Ectodermal cell (in vitro differentiated cells): ENCODE results near the gene HLCS.

ENCODE experiments used
- H3K27ac ChIP-seq: 2 replicates; pipeline ENCODE4 v1.7.0; 2013; ENCODE audit warnings: mild to moderate bottlenecking, low read depth, low read length; ENCODE audit not compliant: insufficient read depth, poor library complexity, severe bottlenecking
- H3K27me3 ChIP-seq: 2 replicates; pipeline ENCODE4 v1.7.0; 2013; ENCODE audit warnings: mild to moderate bottlenecking, low read length; ENCODE audit not compliant: insufficient read depth, control insufficient read depth, poor library complexity, severe bottlenecking
- H3K36me3 ChIP-seq: one replicate; pipeline ENCODE4 v1.7.0; 2013; ENCODE audit warnings: low read length; ENCODE audit not compliant: control insufficient read depth, insufficient read depth
- H3K4me1 ChIP-seq: one replicate; pipeline ENCODE4 v1.7.0; 2013; ENCODE audit warnings: low read length; ENCODE audit not compliant: control insufficient read depth, insufficient read depth
- H3K4me3 ChIP-seq: 2 replicates; pipeline ENCODE4 v1.7.0; 2013; ENCODE audit warnings: low read depth, low read length, control low read depth; ENCODE audit not compliant: insufficient read depth
- H3K9me3 ChIP-seq: 2 replicates; pipeline ENCODE4 v1.7.0; 2013; ENCODE audit warnings: mild to moderate bottlenecking, low read length, moderate library complexity; ENCODE audit not compliant: control insufficient read depth
- WGBS, 2 experiments: methylation state at CpG; one replicate each; pipeline ENCODE4 v1.1.7; 2013; ENCODE audit warnings: missing lambda C conversion rate in 2 of 2; 5-methylcytosine and 5-hydroxymethylcytosine counted together

Gene HLCS

GRCh38 chr21:36815284-36815683, 151.2 kb downstream of the HLCS start:
- Histone ChIP-seq H3K36me3 (no peaks in the 10 kb centered on the region), H3K4me3 (no peak overlapping the region), H3K27me3 (no peaks in the 10 kb centered on the region), H3K4me1 (peaks cover 30% of the 10 kb centered on the region), H3K27ac (no peak overlapping the region), H3K9me3 (no peaks in the 10 kb centered on the region)
- 95 to 96% methylated on average over 3 to 4 of the region's 4 CpGs for WGBS, 2 experiments

- H3K9me3 ChIP-seq, result no peaks in the 10 kb centered on the region
- no peaks in the 10 kb centered on the region for H3K36me3 ChIP-seq
- WGBS, 2 experiments, result 94 to 96% methylated on average over 3 of the region's 3 CpGs
- no peak overlapping the region for H3K27ac ChIP-seq
- H3K4me3 ChIP-seq, result no peak overlapping the region
- H3K4me1 ChIP-seq, result peaks cover 8% of the 10 kb centered on the region
- no peaks in the 10 kb centered on the region for H3K27me3 ChIP-seq
These were observed 153.4 kb downstream of the HLCS start for GRCh38 chr21:36813052-36813451.

GRCh38 chr21:36811762-36812161, 154.7 kb downstream of the HLCS start:
- no peaks in the 10 kb centered on the region for H3K4me1 ChIP-seq
- no peak overlapping the region for H3K27ac ChIP-seq
- H3K27me3 ChIP-seq, result no peaks in the 10 kb centered on the region
- WGBS, 2 experiments, result 90% methylated on average over 7 of the region's 7 CpGs
- no peak overlapping the region for H3K4me3 ChIP-seq
- H3K9me3 ChIP-seq, result no peaks in the 10 kb centered on the region
- H3K36me3 ChIP-seq, result no peaks in the 10 kb centered on the region

- no peak overlapping the region for H3K27ac ChIP-seq
- no peaks in the 10 kb centered on the region for H3K27me3 ChIP-seq
- no peak overlapping the region for H3K4me3 ChIP-seq
- no peaks in the 10 kb centered on the region for H3K4me1 ChIP-seq
- WGBS, 2 experiments, result 95 to 97% methylated on average over 2 of the region's 2 CpGs
- H3K9me3 ChIP-seq, result no peaks in the 10 kb centered on the region
- H3K36me3 ChIP-seq, result no peaks in the 10 kb centered on the region
These were observed 156.0 kb downstream of the HLCS start for GRCh38 chr21:36810443-36810842.

- H3K9me3 ChIP-seq, result no peaks in the 10 kb centered on the region
- no peaks in the 10 kb centered on the region for H3K27me3 ChIP-seq
- no peak overlapping the region for H3K4me3 ChIP-seq
- no peaks in the 10 kb centered on the region for H3K4me1 ChIP-seq
- 93 to 97% methylated on average over 8 of the region's 8 CpGs for WGBS, 2 experiments
- no peaks in the 10 kb centered on the region for H3K36me3 ChIP-seq
- no peak overlapping the region for H3K27ac ChIP-seq
These were observed 159.0 kb downstream of the HLCS start for GRCh38 chr21:36807422-36807928.

- Histone ChIP-seq H3K9me3 (no peaks in the 10 kb centered on the region), H3K27ac (no peak overlapping the region), H3K36me3 (no peaks in the 10 kb centered on the region), H3K27me3 (no peaks in the 10 kb centered on the region), H3K4me3 (no peak overlapping the region), H3K4me1 (no peaks in the 10 kb centered on the region)
- WGBS, 2 experiments, result 92 to 97% methylated on average over 4 of the region's 4 CpGs
These were observed 160.4 kb downstream of the HLCS start for GRCh38 chr21:36806103-36806502.

GRCh38 chr21:36804874-36805611, 161.4 kb downstream of the HLCS start:
- WGBS, 2 experiments, result 93 to 95% methylated on average over 17 of the region's 17 CpGs
- no peaks in the 10 kb centered on the region for H3K4me1 ChIP-seq
- no peaks in the 10 kb centered on the region for H3K9me3 ChIP-seq
- H3K27ac ChIP-seq, result no peak overlapping the region
- no peak overlapping the region for H3K4me3 ChIP-seq
- no peaks in the 10 kb centered on the region for H3K27me3 ChIP-seq
- H3K36me3 ChIP-seq, result no peaks in the 10 kb centered on the region

- Histone ChIP-seq H3K9me3 (no peaks in the 10 kb centered on the region), H3K4me1 (no peaks in the 10 kb centered on the region), H3K36me3 (no peaks in the 10 kb centered on the region), H3K27ac (no peak overlapping the region), H3K4me3 (no peak overlapping the region), H3K27me3 (no peaks in the 10 kb centered on the region)
- WGBS, 2 experiments, result 92 to 95% methylated on average over 13 of the region's 13 CpGs
These were observed 162.5 kb downstream of the HLCS start for GRCh38 chr21:36803816-36804439.

GRCh38 chr21:36803051-36803645, 163.3 kb downstream of the HLCS start:
- Histone ChIP-seq H3K4me1 (no peaks in the 10 kb centered on the region), H3K27ac (no peak overlapping the region), H3K4me3 (no peak overlapping the region), H3K36me3 (no peaks in the 10 kb centered on the region), H3K27me3 (no peaks in the 10 kb centered on the region), H3K9me3 (peaks cover 4% of the 10 kb centered on the region)
- WGBS, 2 experiments, result 93 to 94% methylated on average over 13 of the region's 13 CpGs

GRCh38 chr21:36800734-36801133, 165.7 kb downstream of the HLCS start:
- WGBS, 2 experiments, result 91 to 95% methylated on average over 3 to 4 of the region's 4 CpGs
- no peak overlapping the region for H3K27ac ChIP-seq
- no peaks in the 10 kb centered on the region for H3K27me3 ChIP-seq
- H3K4me3 ChIP-seq, result no peak overlapping the region
- peaks cover 6% of the 10 kb centered on the region for H3K9me3 ChIP-seq
- H3K36me3 ChIP-seq, result no peaks in the 10 kb centered on the region
- H3K4me1 ChIP-seq, result no peaks in the 10 kb centered on the region
